Amniotic stem cell (primary cell): ENCODE measurements around the gene GNA15.
"Not testable (repeated sequence)": the region's sequence is repeated elsewhere in the genome, so short reads cannot be mapped to it uniquely, and the experiment has no call there.

Source experiments
- DNase-seq: peaks from one replicate; lab custom pipeline; 2025; lab: John Stamatoyannopoulos, UW

The GNA15 gene

DNA sequence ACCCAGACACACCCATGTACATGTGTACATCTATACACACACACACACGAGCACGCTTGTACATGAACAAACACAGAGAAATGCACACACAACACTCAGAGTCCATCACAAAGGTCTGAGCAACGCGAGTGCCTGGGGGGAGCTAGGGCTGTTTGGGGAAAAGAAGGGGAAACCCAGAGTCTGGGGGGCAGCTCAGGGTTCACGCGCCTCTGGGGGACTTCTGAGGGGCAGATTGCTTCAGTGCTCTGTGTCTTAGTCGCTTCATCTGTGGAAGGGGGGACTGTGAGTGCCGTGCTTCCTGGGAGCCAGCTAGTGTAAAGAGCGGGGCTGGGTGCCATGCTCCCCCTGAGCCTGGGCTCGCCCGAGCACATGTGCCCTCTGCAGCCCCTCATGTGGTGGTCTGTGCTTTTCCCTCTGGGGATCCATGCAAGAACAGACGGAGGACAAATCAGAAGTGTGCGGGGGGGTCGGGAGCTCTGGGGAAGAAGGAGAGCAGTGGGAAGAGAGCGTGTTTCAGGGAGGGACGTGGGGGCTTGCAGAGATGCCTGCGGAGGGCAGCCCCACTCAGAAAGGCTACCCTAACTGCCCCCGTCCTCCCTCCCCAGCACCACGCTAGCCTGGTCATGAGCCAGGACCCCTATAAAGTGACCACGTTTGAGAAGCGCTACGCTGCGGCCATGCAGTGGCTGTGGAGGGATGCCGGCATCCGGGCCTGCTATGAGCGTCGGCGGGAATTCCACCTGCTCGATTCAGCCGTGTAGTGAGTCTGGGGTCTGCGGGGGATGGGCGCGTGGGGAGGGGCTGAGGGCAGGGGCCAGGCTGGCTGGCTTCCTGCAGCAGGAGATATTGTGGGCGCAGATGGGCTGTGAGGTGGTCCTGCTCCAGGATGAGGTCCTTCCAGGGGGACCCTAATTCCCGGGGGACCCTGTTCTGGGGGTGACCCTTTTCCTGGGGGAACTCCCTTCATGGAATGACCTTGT is 14.0 kb downstream of the GNA15 start:
- DNase-seq, result no peak

DNA sequence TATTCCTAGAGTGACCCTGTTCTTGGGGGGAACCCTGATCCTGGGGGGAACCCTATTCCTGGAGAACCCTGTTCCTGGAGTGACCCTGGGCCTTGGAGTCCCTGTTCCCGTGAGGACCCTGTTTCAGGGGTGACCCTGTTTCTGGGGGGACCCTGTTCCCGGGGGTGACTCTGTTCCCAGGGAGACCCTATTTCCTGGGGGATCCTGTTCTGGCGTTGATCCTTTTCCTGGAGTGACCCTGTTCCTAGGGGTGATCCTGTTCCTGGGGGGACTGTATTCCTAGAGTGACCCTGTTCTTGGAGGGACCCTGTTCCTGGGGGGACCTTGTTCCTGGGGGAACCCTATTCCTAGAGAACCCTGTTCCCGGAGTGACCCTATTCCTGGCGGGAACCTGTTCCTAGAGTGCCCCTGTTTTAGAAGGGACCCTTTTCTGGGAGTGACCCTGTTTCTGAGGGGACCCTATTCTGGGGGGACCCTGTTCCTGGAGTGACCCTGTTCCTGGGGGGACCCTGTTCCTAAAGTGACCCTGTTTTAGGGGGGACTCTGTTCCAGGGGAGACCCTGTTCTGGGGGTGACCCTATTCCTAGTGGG is 15.0 kb downstream of the GNA15 start:
- no peak for DNase-seq

- no peak for DNase-seq
Measured at GRCh38 chr19:3151563-3152418, 16.0 kb downstream of the GNA15 start.

DNA sequence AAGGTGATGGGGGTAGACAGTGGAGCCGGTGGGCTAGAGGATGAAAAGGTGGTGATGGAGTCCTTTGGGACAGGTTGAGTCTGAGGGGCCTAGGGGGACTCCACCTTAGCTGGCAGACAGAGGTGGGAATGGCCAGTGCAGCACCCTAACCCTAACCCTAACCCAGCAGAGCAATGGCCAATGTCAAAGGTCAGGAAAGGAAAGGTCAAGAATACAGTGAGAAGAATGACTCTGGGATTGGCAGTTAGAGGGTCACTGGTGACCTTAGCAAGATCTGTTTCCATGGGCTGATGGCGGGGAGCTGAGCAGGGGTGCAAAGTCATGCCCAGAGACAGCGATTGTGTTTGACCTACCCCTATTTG is 16.6 kb downstream of the GNA15 start:
- no peak for DNase-seq

- DNase-seq, result no peak
Measured at GRCh38 chr19:3153286-3154230, 17.7 kb downstream of the GNA15 start.

DNA sequence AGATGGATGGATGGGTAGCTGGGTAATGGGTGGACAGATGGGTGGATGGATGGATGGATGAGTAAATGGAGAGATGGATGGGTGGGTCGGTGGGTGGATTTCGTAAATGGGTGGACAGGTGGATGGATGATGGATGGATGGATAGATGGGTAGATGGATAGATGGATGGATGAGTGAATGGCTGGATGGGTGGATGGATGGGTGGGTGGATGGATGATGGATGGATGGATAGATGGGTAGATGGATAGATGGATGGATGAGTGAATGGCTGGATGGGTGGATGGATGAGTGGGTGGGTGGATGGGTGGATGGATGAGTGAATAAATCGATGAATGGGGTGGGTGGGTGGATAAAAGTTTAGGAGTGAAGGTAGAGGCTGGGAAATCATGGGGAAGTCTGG is 18.6 kb downstream of the GNA15 start:
- not testable (repeated sequence) for DNase-seq

- DNase-seq, result peak; percentile 99
Measured at GRCh38 chr19:3154957-3155736, 19.3 kb downstream of the GNA15 start.

DNA sequence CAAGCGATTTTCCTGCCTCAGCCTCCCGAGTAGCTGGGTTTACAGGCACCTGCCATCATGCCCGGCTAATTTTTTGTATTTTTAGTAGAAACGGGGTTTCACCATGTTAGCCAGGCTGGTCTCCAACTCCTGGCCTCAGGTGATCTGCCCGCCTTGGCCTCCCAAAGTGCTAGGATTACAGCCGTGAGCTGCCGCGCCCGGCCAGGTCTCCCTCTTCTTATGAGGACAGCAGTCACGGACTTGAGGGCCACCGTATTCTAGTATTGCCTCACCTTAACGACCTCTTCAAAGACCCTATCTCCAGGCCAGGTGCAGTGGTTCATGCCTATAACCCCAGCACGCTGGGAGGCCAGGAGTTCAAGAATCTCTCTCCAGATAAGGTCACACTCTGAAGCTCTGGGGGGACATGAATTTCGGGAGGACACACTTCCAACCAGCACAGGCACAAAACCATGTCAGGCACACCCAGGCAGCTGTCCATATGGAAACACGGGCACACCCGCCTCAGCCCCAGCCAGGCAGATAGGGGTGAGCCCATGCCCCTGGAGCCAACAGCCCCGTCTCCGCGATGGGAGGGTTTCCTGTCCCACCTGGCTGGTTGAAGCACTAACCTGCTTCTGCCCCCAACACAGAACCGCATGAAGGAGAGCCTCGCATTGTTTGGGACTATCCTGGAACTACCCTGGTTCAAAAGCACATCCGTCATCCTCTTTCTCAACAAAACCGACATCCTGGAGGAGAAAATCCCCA is 21.4 kb downstream of the GNA15 start:
- DNase-seq, result no peak

- DNase-seq, result no peak
Measured at GRCh38 chr19:3159565-3159964, 23.7 kb downstream of the GNA15 start.

GRCh38 chr19:3160219-3160618 is 24.4 kb downstream of the GNA15 start:
- no peak for DNase-seq

DNA sequence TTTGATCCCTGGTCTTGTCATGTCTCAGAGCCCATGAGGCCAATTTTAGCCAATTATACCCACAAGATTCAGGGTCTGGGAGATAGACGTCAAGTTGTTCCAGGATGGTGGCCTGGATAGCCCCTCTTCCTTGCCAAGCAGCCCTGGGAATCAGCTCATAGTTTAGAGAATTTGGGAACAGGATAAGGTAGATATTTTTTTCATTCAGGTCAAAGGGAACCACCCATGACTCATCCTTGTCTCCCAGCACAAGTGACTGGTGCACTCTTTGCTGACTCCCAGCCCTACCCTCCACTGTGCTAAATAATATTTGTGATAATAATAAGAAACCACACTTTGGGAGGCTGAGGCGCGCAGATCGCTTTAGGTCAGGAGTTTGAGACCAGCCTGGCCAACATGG is 25.6 kb downstream of the GNA15 start:
- no peak for DNase-seq

- DNase-seq, result no peak
Measured at GRCh38 chr19:3162418-3163229, 26.8 kb downstream of the GNA15 start.

DNA sequence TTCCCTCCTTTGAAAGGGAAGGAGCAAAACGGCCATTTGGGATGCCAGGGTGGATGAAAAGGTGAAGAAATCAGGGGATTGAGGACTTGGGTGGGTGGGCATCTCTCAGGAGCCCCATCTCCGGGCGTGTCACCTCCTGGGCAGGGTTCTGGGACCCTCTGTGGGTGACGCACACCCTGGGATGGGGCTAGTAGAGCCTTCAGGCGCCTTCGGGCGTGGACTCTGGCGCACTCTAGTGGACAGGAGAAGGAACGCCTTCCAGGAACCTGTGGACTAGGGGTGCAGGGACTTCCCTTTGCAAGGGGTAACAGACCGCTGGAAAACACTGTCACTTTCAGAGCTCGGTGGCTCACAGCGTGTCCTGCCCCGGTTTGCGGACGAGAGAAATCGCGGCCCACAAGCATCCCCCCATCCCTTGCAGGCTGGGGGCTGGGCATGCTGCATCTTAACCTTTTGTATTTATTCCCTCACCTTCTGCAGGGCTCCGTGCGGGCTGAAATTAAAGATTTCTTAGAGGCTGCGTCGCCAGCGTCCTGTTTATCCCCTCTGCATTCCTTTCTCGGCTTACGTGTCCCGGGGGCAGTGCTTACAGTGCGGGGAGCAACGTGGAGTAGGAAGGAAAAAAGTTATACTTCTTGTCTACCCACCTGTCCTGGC is 27.5 kb downstream of the GNA15 start:
- DNase-seq, result peak; percentile 41

DNA sequence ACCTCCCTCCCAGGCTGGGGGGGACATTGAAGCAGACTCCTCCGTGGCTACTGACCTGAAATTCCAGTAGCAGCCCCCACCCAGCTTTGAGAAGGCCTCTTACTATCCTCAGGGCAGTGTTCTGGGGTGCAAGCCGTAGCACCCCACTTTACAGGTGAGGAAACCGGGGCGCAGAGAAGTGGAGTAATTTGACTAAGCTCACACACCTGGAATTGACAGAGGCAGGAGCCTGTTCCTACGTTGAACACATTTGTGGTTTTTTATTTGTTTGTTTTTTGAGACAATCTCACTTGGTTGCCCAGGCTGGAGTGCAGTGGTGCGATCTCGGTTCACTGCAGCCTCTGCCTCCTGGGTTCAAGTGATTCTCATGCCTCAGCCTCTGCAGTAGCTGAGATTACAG is 28.1 kb downstream of the GNA15 start:
- DNase-seq, result no peak

- no peak for DNase-seq
Measured at GRCh38 chr19:3167533-3168272, 31.9 kb downstream of the GNA15 start.

- DNase-seq, result no peak
Measured at GRCh38 chr19:3171894-3172672, 36.2 kb downstream of the GNA15 start.

DNA sequence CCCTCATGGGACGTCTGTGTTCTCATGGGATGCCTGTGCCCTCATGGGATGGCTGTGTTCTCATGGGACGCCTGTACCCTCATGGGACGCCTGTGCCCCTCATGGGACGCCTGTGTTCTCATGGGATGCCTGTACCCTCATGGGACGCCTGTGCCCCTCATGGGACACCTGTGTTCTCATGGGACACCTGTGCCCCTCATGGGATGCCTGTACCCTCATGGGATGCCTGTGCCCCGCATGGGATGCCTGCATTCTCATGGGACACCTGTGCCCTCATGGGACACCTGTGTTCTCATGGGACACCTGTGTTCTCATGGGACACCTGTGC is 36.8 kb downstream of the GNA15 start:
- DNase-seq, result not testable (repeated sequence)
